ENCODE data around the gene HSD11B1. TPM values are rescaled to one million over a fixed set of nuclear protein-coding genes. Genes with fewer than 3 reads are reported as not detected.

HSD11B1 gene
- total RNA-seq, 1 experiment from 2014 or later: not detected

GRCh38 chr1:209662879-209663327 is 41.7 kb upstream of the HSD11B1 start:
- no TSS peak for BruUV-seq (replicated peaks)
- CTCF ChIA-PET: no interaction called here

GRCh38 chr1:209667103-209667502 is 37.5 kb upstream of the HSD11B1 start:
- no peaks in the 10 kb centered on the region for H3K4me1 ChIP-seq (ENCODE audit: control insufficient read depth, insufficient read depth, low read length)
- TF ChIP-seq SIN3A (IDR thresholded peaks at IDR 0.05; ENCODE audit: borderline replicate concordance, insufficient read depth, low read depth, low read length) (no peak), TCF7L2 (IDR thresholded peaks at IDR 0.05; ENCODE audit: low read depth, low read length) (no peak), POLR2AphosphoS5 (IDR thresholded peaks at IDR 0.05; ENCODE audit: low read depth, low read length) (no peak), REST (IDR thresholded peaks at IDR 0.05; ENCODE audit: insufficient read depth in 1 of 2, low read depth in 2 of 2, low read length in 1 of 2) (no peak), CTCF (IDR thresholded peaks at IDR 0.05) (no peak)
- H3K36me3 ChIP-seq (ENCODE audit: control insufficient read depth, insufficient read depth, low read length): no peaks in the 10 kb centered on the region
- POLR2A ChIA-PET: no interaction called here
- in situ Hi-C loops (cut with HindIII; ENCODE audit: low pct_unique_long_range_greater_than_20kb, low sequenced_read_pairs): no loop called here
- DNase-seq (ENCODE audit: low read depth, low spot score) (no peak), ATAC-seq (no peak)
- H3K4me3 ChIP-seq (ENCODE audit: low read depth in 2 of 2, low read length in 2 of 2): no peak overlapping the region
- H3K27ac ChIP-seq (ENCODE audit: low read length): no peak overlapping the region
- no TSS peak for BruUV-seq (replicated peaks)
- intact Hi-C loops (cut with micrococcal nuclease; ENCODE audit: unreplicated experiment): no loop called here
- H3K9me3 ChIP-seq (ENCODE audit: control insufficient read depth, insufficient read depth, low read depth, low read length): no peaks in the 10 kb centered on the region
- no peaks in the 10 kb centered on the region; the same call in 1 of the 2 replicates for H3K27me3 ChIP-seq (ENCODE audit: control insufficient read depth, insufficient read depth, low read length)
- CTCF ChIA-PET: no interaction called here

More at GRCh38 chr1:209662879-209663327, 41.7 kb upstream of the HSD11B1 start:
- Histone ChIP-seq H3K4me1 (ENCODE audit: control insufficient read depth, insufficient read depth, low read length) (no peaks in the 10 kb centered on the region), H3K36me3 (ENCODE audit: control insufficient read depth, insufficient read depth, low read length) (no peaks in the 10 kb centered on the region), H3K27me3 (ENCODE audit: control insufficient read depth, insufficient read depth, low read length) (no peaks in the 10 kb centered on the region), H3K4me3 (ENCODE audit: low read depth in 2 of 2, low read length in 2 of 2) (no peak overlapping the region), H3K9me3 (ENCODE audit: control insufficient read depth, insufficient read depth, low read depth, low read length) (no peaks in the 10 kb centered on the region), H3K27ac (ENCODE audit: low read length) (no peak overlapping the region)
- in situ Hi-C loops (cut with HindIII; ENCODE audit: low pct_unique_long_range_greater_than_20kb, low sequenced_read_pairs): no loop called here
- intact Hi-C loops (cut with micrococcal nuclease; ENCODE audit: unreplicated experiment): no loop called here
- TF ChIP-seq REST (IDR thresholded peaks at IDR 0.05; ENCODE audit: insufficient read depth in 1 of 2, low read depth in 2 of 2, low read length in 1 of 2) (no peak), CTCF (IDR thresholded peaks at IDR 0.05) (no peak), TCF7L2 (IDR thresholded peaks at IDR 0.05; ENCODE audit: low read depth, low read length) (no peak), POLR2AphosphoS5 (IDR thresholded peaks at IDR 0.05; ENCODE audit: low read depth, low read length) (no peak), SIN3A (IDR thresholded peaks at IDR 0.05; ENCODE audit: borderline replicate concordance, insufficient read depth, low read depth, low read length) (no peak)
- no peak for ATAC-seq
- no peak for DNase-seq (ENCODE audit: low read depth, low spot score)
- POLR2A ChIA-PET: no interaction called here
